Measurements from ENCODE around the gene UBL7. TPM values are rescaled to one million over a fixed set of nuclear protein-coding genes. Genes with fewer than 3 reads are reported as not detected.

UBL7 gene
- polyA plus RNA-seq, 3 donors: 43.4 to 103 (median 95.1) TPM

- H4K20me1 ChIP-seq (ENCODE audit: insufficient read depth, low read length): no peaks in the 10 kb centered on the region
- H3K9me3 ChIP-seq (replicated peaks in 1 of 2; ENCODE audit: control insufficient read depth in 1 of 2, insufficient read depth in 1 of 2, low read length in 2 of 2): peaks cover 0 to 7% of the 10 kb centered on the region in 2 donors
- no peaks in the 10 kb centered on the region for H3K79me2 ChIP-seq (ENCODE audit: insufficient read depth, low read length)
- peaks cover 0 to 17% (median 0%) of the 10 kb centered on the region in 7 donors for H3K9me3 Mint-ChIP-seq
- H3K4me1 ChIP-seq (ENCODE audit: control insufficient read depth in 1 of 2, insufficient read depth in 2 of 2, low read length in 2 of 2): peaks cover 38 to 48% of the 10 kb centered on the region in 2 donors
- H3K4me3 ChIP-seq (replicated peaks in 1 of 3; ENCODE audit: low read depth in 2 of 3, low read length in 3 of 3): no peak overlapping the region
- no peak overlapping the region for H3K9ac ChIP-seq (ENCODE audit: insufficient read depth, low read length, poor library complexity, severe bottlenecking)
- TF ChIP-seq, protein P1, sequence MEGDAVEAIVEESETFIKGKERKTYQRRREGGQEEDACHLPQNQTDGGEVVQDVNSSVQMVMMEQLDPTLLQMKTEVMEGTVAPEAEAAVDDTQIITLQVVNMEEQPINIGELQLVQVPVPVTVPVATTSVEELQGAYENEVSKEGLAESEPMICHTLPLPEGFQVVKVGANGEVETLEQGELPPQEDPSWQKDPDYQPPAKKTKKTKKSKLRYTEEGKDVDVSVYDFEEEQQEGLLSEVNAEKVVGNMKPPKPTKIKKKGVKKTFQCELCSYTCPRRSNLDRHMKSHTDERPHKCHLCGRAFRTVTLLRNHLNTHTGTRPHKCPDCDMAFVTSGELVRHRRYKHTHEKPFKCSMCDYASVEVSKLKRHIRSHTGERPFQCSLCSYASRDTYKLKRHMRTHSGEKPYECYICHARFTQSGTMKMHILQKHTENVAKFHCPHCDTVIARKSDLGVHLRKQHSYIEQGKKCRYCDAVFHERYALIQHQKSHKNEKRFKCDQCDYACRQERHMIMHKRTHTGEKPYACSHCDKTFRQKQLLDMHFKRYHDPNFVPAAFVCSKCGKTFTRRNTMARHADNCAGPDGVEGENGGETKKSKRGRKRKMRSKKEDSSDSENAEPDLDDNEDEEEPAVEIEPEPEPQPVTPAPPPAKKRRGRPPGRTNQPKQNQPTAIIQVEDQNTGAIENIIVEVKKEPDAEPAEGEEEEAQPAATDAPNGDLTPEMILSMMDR (IDR thresholded peaks at IDR 0.05): no peak
- no peaks in the 10 kb centered on the region for H3K36me3 ChIP-seq (replicated peaks in 1 of 2; ENCODE audit: control insufficient read depth in 1 of 2, insufficient read depth in 2 of 2, low read length in 2 of 2)
- H3K4me3 Mint-ChIP-seq: peak overlapping the region; percentile 24 to 53
- H3K27ac ChIP-seq (ENCODE audit: low read depth in 1 of 2, low read length in 2 of 2): no peak overlapping the region
- H3K4me2 ChIP-seq (replicated peaks; ENCODE audit: extremely low read depth, low read length, poor library complexity, severe bottlenecking): no peak overlapping the region
- peaks cover 43% of the 10 kb centered on the region for H3K4me1 Mint-ChIP-seq
- intact Hi-C loops (cut with micrococcal nuclease): no loop called here
- WGBS (ENCODE audit: insufficient coverage): 100% methylated on average over 1 of the region's 1 CpG
- H2AFZ ChIP-seq (ENCODE audit: insufficient read depth, low read depth, low read length, poor library complexity, severe bottlenecking): no peak overlapping the region
- H3K36me3 Mint-ChIP-seq: peaks cover 0 to 11% of the 10 kb centered on the region in 2 donors
- H3K27ac Mint-ChIP-seq: peak overlapping the region in 1 of 7 donors; percentile 79
- peaks cover 25 to 44% (median 27%) of the 10 kb centered on the region in 3 donors for H3K27me3 Mint-ChIP-seq (ENCODE audit: low read depth in 3 of 3)
- H3K27me3 ChIP-seq (ENCODE audit: control insufficient read depth in 2 of 2, insufficient read depth in 2 of 2, low read length in 2 of 2): peaks cover 16 to 28% of the 10 kb centered on the region in 2 donors
- DNase-seq: no peak
Observed at GRCh38 chr15:74431116-74431515, 29.8 kb downstream of the UBL7 start.

GRCh38 chr15:74430510-74430951, 30.4 kb downstream of the UBL7 start:
- Histone ChIP-seq H3K4me2 (replicated peaks; ENCODE audit: extremely low read depth, low read length, poor library complexity, severe bottlenecking) (no peak overlapping the region), H4K20me1 (ENCODE audit: insufficient read depth, low read length) (no peaks in the 10 kb centered on the region), H3K36me3 (replicated peaks in 1 of 2; ENCODE audit: control insufficient read depth in 1 of 2, insufficient read depth in 2 of 2, low read length in 2 of 2) (no peaks in the 10 kb centered on the region), H3K4me3 (replicated peaks in 1 of 3; ENCODE audit: low read depth in 2 of 3, low read length in 3 of 3) (no peak overlapping the region), H3K9me3 (replicated peaks in 1 of 2; ENCODE audit: control insufficient read depth in 1 of 2, insufficient read depth in 1 of 2, low read length in 2 of 2) (peaks cover 0 to 7% of the 10 kb centered on the region in 2 donors), H2AFZ (ENCODE audit: insufficient read depth, low read depth, low read length, poor library complexity, severe bottlenecking) (no peak overlapping the region), H3K9ac (ENCODE audit: insufficient read depth, low read length, poor library complexity, severe bottlenecking) (no peak overlapping the region), H3K4me1 (ENCODE audit: control insufficient read depth in 1 of 2, insufficient read depth in 2 of 2, low read length in 2 of 2) (peaks cover 38 to 48% of the 10 kb centered on the region in 2 donors), H3K27ac (ENCODE audit: low read depth in 1 of 2, low read length in 2 of 2) (no peak overlapping the region), H3K79me2 (ENCODE audit: insufficient read depth, low read length) (no peaks in the 10 kb centered on the region), H3K27me3 (ENCODE audit: control insufficient read depth in 2 of 2, insufficient read depth in 2 of 2, low read length in 2 of 2) (peaks cover 16 to 28% of the 10 kb centered on the region in 2 donors)
- intact Hi-C loops (cut with micrococcal nuclease): no loop called here
- peaks cover 0 to 11% of the 10 kb centered on the region in 2 donors for H3K36me3 Mint-ChIP-seq
- peak overlapping the region in 1 of 7 donors; percentile 53 for H3K27ac Mint-ChIP-seq
- TF ChIP-seq, protein P1 (IDR thresholded peaks at IDR 0.05): no peak
- H3K4me1 Mint-ChIP-seq: peaks cover 43% of the 10 kb centered on the region
- peaks cover 25 to 43% (median 25%) of the 10 kb centered on the region in 3 donors for H3K27me3 Mint-ChIP-seq (ENCODE audit: low read depth in 3 of 3)
- DNase-seq: no peak
- peaks cover 0 to 17% (median 0%) of the 10 kb centered on the region in 7 donors for H3K9me3 Mint-ChIP-seq
- no peak overlapping the region for H3K4me3 Mint-ChIP-seq
- WGBS (ENCODE audit: insufficient coverage): 80% methylated on average over 2 of the region's 6 CpGs
